IPS-NIHi7 (cell line): ENCODE measurements around the gene ETNK1.

Experiments
- DNase-seq: peaks from one replicate; pipeline ENCODE4 v3.0.0; 2012; ENCODE audit warnings: mixed read lengths; ENCODE audit errors: extremely low spot score

The ETNK1 gene

GRCh38 chr12:22634883-22635282 lies 9.9 kb downstream of the ETNK1 start:
- DNase-seq = no peak

- no peak for DNase-seq
Observed at GRCh38 chr12:22635812-22636211, 10.8 kb downstream of the ETNK1 start.

- DNase-seq = no peak
Observed at GRCh38 chr12:22640851-22641250, 15.9 kb downstream of the ETNK1 start.

GRCh38 chr12:22641353-22642053 lies 16.5 kb downstream of the ETNK1 start:
- DNase-seq = no peak

- no peak for DNase-seq
Observed at GRCh38 chr12:22648668-22649067, 23.7 kb downstream of the ETNK1 start.

- no peak for DNase-seq
Observed at GRCh38 chr12:22653075-22653474, 28.1 kb downstream of the ETNK1 start.

- no peak for DNase-seq
Observed at GRCh38 chr12:22653791-22654190, 28.8 kb downstream of the ETNK1 start.

- no peak for DNase-seq
Observed at GRCh38 chr12:22656376-22656775, 31.4 kb downstream of the ETNK1 start.

- DNase-seq = no peak
Observed at GRCh38 chr12:22656831-22657230, 31.9 kb downstream of the ETNK1 start.

- no peak for DNase-seq
Observed at GRCh38 chr12:22657538-22657937, 32.6 kb downstream of the ETNK1 start.

GRCh38 chr12:22658214-22658613 lies 33.2 kb downstream of the ETNK1 start:
- DNase-seq = no peak

GRCh38 chr12:22662356-22662755 lies 37.4 kb downstream of the ETNK1 start:
- DNase-seq = no peak

- no peak for DNase-seq
Observed at GRCh38 chr12:22665476-22665875, 40.5 kb downstream of the ETNK1 start.

- DNase-seq = no peak
Observed at GRCh38 chr12:22667122-22667521, 42.2 kb downstream of the ETNK1 start.

GRCh38 chr12:22668441-22668840 lies 43.5 kb downstream of the ETNK1 start:
- DNase-seq = no peak

GRCh38 chr12:22670762-22671161 lies 45.8 kb downstream of the ETNK1 start:
- no peak for DNase-seq

- no peak for DNase-seq
Observed at GRCh38 chr12:22672951-22673350, 48.0 kb downstream of the ETNK1 start.

- no peak for DNase-seq
Observed at GRCh38 chr12:22677781-22678574, 53.0 kb downstream of the ETNK1 start.

GRCh38 chr12:22682663-22683062 lies 57.7 kb downstream of the ETNK1 start:
- no peak for DNase-seq

- no peak for DNase-seq
Observed at GRCh38 chr12:22683131-22683530, 58.2 kb downstream of the ETNK1 start.

GRCh38 chr12:22684140-22685118 lies 59.5 kb downstream of the ETNK1 start:
- no peak for DNase-seq

GRCh38 chr12:22686193-22686592 lies 61.2 kb downstream of the ETNK1 start:
- no peak for DNase-seq
